HEK293 (cell line): ENCODE results near the gene ADAMTS19.

ENCODE experiments used
- CTCF ChIA-PET: fragments of 350-600 bp; formaldehyde crosslinking; extraction: SDS; loops from one replicate; lab custom pipeline; 2021; ENCODE audit warnings: antibody characterized with exemption; lab: Yijun Ruan, JAX
- POLR2A ChIA-PET: fragments of 300-600 bp; formaldehyde crosslinking; extraction: SDS; loops from one replicate; lab custom pipeline; 2020; ENCODE audit warnings: antibody characterized with exemption, inconsistent platforms; lab: Yijun Ruan, JAX
- H3K27ac ChIP-seq: fragments of 200-500 bp; sonication (Bioruptor generic); 2 replicates; pipeline ENCODE4 v1.5.1; 2014; ENCODE audit warnings: low read depth, low read length, control low read depth, inconsistent platforms; ENCODE audit errors: extremely low read depth
- H3K36me3 ChIP-seq, 2 experiments: fragments of 200-500 bp in 1 of 2; sonication (Bioruptor generic) in 1 of 2; 1 replicate in 1 of 2; 2 replicates in 1 of 2; pipeline ENCODE4 v1.5.1; 2014 to 2017; ENCODE audit warnings: inconsistent platforms in 2 of 2, low read length in 2 of 2; ENCODE audit not compliant: control insufficient read depth in 2 of 2, insufficient read depth in 1 of 2
- H3K4me1 ChIP-seq: fragments of 200-500 bp; sonication (Bioruptor generic); 2 replicates; pipeline ENCODE4 v1.5.1; 2014; ENCODE audit warnings: mild to moderate bottlenecking, low read length, inconsistent platforms; ENCODE audit not compliant: control insufficient read depth, insufficient read depth
- H3K4me3 ChIP-seq: 2 replicates; pipeline ENCODE4 v1.5.1; 2011; ENCODE audit warnings: low read depth, mild to moderate bottlenecking, control low read depth, low read length, moderate library complexity
- H3K9me3 ChIP-seq: fragments of 200-500 bp; sonication (Bioruptor generic); 2 replicates; pipeline ENCODE4 v1.5.1; 2014; ENCODE audit warnings: low read depth, low read length, inconsistent platforms; ENCODE audit not compliant: control insufficient read depth, insufficient read depth
- GLI2 ChIP-seq: fragments of 450-650 bp; formaldehyde crosslinking; IDR thresholded peaks from 2 replicates; pipeline ENCODE4; 2017; ENCODE audit warnings: missing biosample characterization, missing genetic modification characterization, low read depth, borderline replicate concordance
- HOXC10 ChIP-seq: sonication (generic); formaldehyde crosslinking; IDR thresholded peaks from 2 replicates; pipeline ENCODE4 v1.8.1; 2023; ENCODE audit warnings: mild to moderate bottlenecking, missing genetic modification reagents
- KLF1 ChIP-seq: fragments of 450-650 bp; formaldehyde crosslinking; IDR thresholded peaks from 2 replicates; pipeline ENCODE4 v1.5.1; 2016; ENCODE audit warnings: missing biosample characterization, missing genetic modification characterization
- KLF7 ChIP-seq: fragments of 450-650 bp; formaldehyde crosslinking; IDR thresholded peaks from 2 replicates; pipeline ENCODE4 v1.5.1; 2016; ENCODE audit warnings: missing biosample characterization, missing genetic modification characterization, borderline replicate concordance
- YY2 ChIP-seq: fragments of 450-650 bp; formaldehyde crosslinking; IDR thresholded peaks from 2 replicates; pipeline ENCODE4 v1.5.1; 2016; ENCODE audit warnings: missing biosample characterization, missing genetic modification characterization
- ZBTB20 ChIP-seq: fragments of 450-650 bp; formaldehyde crosslinking; IDR thresholded peaks from 2 replicates; pipeline ENCODE4 v1.5.1; 2016; ENCODE audit warnings: missing biosample characterization, missing genetic modification characterization
- ZEB2 ChIP-seq: fragments of 450-650 bp; formaldehyde crosslinking; IDR thresholded peaks from 2 replicates; pipeline ENCODE4 v1.5.1; 2016; ENCODE audit warnings: missing biosample characterization, missing genetic modification characterization
- ZFP3 ChIP-seq: fragments of 450-650 bp; formaldehyde crosslinking; IDR thresholded peaks from 2 replicates; pipeline ENCODE4 v1.5.1; 2016; ENCODE audit warnings: low read depth, missing biosample characterization, missing genetic modification characterization
- ZIC2 ChIP-seq: fragments of 450-650 bp; formaldehyde crosslinking; IDR thresholded peaks from 2 replicates; pipeline ENCODE4 v1.5.1; 2016; ENCODE audit warnings: missing biosample characterization, missing genetic modification characterization
- ZNF133 ChIP-seq: fragments of 450-650 bp; formaldehyde crosslinking; IDR thresholded peaks from 2 replicates; pipeline ENCODE4 v1.5.1; 2016; ENCODE audit warnings: missing biosample characterization, missing genetic modification characterization
- ZNF138 ChIP-seq: fragments of 450-650 bp; formaldehyde crosslinking; IDR thresholded peaks from 2 replicates; pipeline ENCODE4 v1.5.1; 2016; ENCODE audit warnings: missing biosample characterization, missing genetic modification characterization, borderline replicate concordance
- ZNF16 ChIP-seq: fragments of 450-650 bp; formaldehyde crosslinking; IDR thresholded peaks from 2 replicates; pipeline ENCODE4 v1.5.1; 2016; ENCODE audit warnings: low read depth, missing biosample characterization, missing genetic modification characterization
- ZNF19 ChIP-seq: fragments of 450-650 bp; formaldehyde crosslinking; IDR thresholded peaks from 2 replicates; pipeline ENCODE4; 2016; ENCODE audit warnings: missing biosample characterization, missing genetic modification characterization, low read depth
- ZNF202 ChIP-seq: fragments of 450-650 bp; formaldehyde crosslinking; IDR thresholded peaks from 2 replicates; pipeline ENCODE4 v1.5.1; 2016; ENCODE audit warnings: missing biosample characterization, missing genetic modification characterization, borderline replicate concordance
- ZNF23 ChIP-seq: fragments of 450-650 bp; formaldehyde crosslinking; IDR thresholded peaks from 2 replicates; pipeline ENCODE4 v1.5.1; 2016; ENCODE audit warnings: missing biosample characterization, missing genetic modification characterization, borderline replicate concordance
- ZNF341 ChIP-seq: fragments of 450-650 bp; formaldehyde crosslinking; IDR thresholded peaks from 2 replicates; pipeline ENCODE4; 2016; ENCODE audit warnings: low read depth, missing biosample characterization, missing genetic modification characterization
- ZNF350 ChIP-seq: fragments of 450-650 bp; formaldehyde crosslinking; IDR thresholded peaks from 2 replicates; pipeline ENCODE4 v1.5.0; 2017; ENCODE audit warnings: missing biosample characterization, mild to moderate bottlenecking, missing genetic modification characterization
- ZNF433 ChIP-seq: fragments of 450-650 bp; formaldehyde crosslinking; IDR thresholded peaks from 2 replicates; pipeline ENCODE4 v1.5.1; 2016; ENCODE audit warnings: missing biosample characterization, missing genetic modification characterization, low read depth
- ZNF529 ChIP-seq: fragments of 450-650 bp; formaldehyde crosslinking; IDR thresholded peaks from 2 replicates; pipeline ENCODE4 v1.5.1; 2017; ENCODE audit warnings: missing genetic modification characterization, missing biosample characterization; ENCODE audit not compliant: insufficient replicate concordance
- ZNF544 ChIP-seq: fragments of 450-650 bp; formaldehyde crosslinking; IDR thresholded peaks from 2 replicates; pipeline ENCODE4 v1.5.0; 2017; ENCODE audit warnings: missing biosample characterization, missing genetic modification characterization
- ZNF548 ChIP-seq: fragments of 450-650 bp; formaldehyde crosslinking; IDR thresholded peaks from 2 replicates; pipeline ENCODE4 v1.5.1; 2016; ENCODE audit warnings: missing biosample characterization, missing genetic modification characterization
- ZNF561 ChIP-seq: fragments of 450-650 bp; IDR thresholded peaks from 2 replicates; pipeline ENCODE4 v1.5.1; 2018; ENCODE audit warnings: missing biosample characterization, missing genetic modification characterization, borderline replicate concordance
- ZNF776 ChIP-seq: fragments of 450-650 bp; formaldehyde crosslinking; IDR thresholded peaks from 2 replicates; pipeline ENCODE4 v1.5.0; 2017; ENCODE audit warnings: missing biosample characterization, missing genetic modification characterization, borderline replicate concordance
- ZNF791 ChIP-seq: fragments of 450-650 bp; formaldehyde crosslinking; IDR thresholded peaks from 2 replicates; pipeline ENCODE4 v1.5.1; 2016; ENCODE audit warnings: missing biosample characterization, missing genetic modification characterization
- ZXDB ChIP-seq: fragments of 450-650 bp; formaldehyde crosslinking; IDR thresholded peaks from 2 replicates; pipeline ENCODE4 v1.5.1; 2016; ENCODE audit warnings: missing biosample characterization, missing genetic modification characterization
- TF ChIP-seq, protein P1 (sequence below): fragments of 450-650 bp; formaldehyde crosslinking; IDR thresholded peaks from 2 replicates; pipeline ENCODE4 v1.5.1; 2016; ENCODE audit warnings: missing biosample characterization, missing genetic modification characterization, low read depth
- TF ChIP-seq, protein P2 (sequence below): fragments of 450-650 bp; formaldehyde crosslinking; IDR thresholded peaks from 2 replicates; pipeline ENCODE4 v1.5.1; 2016; ENCODE audit warnings: missing biosample characterization, missing genetic modification characterization
- TF ChIP-seq, protein P3 (sequence below): fragments of 450-650 bp; formaldehyde crosslinking; IDR thresholded peaks from 2 replicates; pipeline ENCODE4 v1.5.1; 2017; ENCODE audit warnings: missing biosample characterization, missing genetic modification characterization
- TF ChIP-seq, protein P4 (sequence below): fragments of 450-650 bp; formaldehyde crosslinking; IDR thresholded peaks from 2 replicates; pipeline ENCODE4 v1.5.1; 2016; ENCODE audit warnings: missing biosample characterization, missing genetic modification characterization

The ADAMTS19 gene

DNA sequence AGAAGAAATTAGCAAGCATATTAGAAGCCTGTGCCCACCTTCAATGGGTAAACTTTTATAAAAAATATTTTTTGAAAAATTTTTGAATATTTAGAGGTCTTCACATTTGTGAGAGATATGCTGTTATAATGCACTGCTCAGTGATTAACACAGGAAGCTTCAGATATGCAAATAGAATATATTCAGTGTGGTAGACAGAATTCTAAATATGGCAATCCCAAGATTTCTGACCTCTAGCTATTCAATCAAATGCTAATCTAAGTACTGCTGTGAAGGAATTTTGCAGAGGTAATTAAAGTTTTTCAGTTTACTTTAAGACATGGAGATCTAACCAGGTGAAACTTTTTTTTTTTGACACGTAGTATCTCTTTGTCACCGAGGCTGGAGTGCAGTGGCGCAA, 103.5 kb downstream of the ADAMTS19 start:
- no peak for TF ChIP-seq KLF7 (tag by site-specific recombination)
- no peak for TF ChIP-seq ZNF23
- no peak for TF ChIP-seq ZNF19 (tag by site-specific recombination)
- no peak for TF ChIP-seq ZNF16 (tag by site-specific recombination)
- no peak for TF ChIP-seq ZNF433
- no peak for TF ChIP-seq ZNF350
- TF ChIP-seq, protein P1, sequence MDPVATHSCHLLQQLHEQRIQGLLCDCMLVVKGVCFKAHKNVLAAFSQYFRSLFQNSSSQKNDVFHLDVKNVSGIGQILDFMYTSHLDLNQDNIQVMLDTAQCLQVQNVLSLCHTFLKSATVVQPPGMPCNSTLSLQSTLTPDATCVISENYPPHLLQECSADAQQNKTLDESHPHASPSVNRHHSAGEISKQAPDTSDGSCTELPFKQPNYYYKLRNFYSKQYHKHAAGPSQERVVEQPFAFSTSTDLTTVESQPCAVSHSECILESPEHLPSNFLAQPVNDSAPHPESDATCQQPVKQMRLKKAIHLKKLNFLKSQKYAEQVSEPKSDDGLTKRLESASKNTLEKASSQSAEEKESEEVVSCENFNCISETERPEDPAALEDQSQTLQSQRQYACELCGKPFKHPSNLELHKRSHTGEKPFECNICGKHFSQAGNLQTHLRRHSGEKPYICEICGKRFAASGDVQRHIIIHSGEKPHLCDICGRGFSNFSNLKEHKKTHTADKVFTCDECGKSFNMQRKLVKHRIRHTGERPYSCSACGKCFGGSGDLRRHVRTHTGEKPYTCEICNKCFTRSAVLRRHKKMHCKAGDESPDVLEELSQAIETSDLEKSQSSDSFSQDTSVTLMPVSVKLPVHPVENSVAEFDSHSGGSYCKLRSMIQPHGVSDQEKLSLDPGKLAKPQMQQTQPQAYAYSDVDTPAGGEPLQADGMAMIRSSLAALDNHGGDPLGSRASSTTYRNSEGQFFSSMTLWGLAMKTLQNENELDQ, result no peak
- ChIA-PET CTCF (interaction anchor here (0.7 to 1.2 kb wide), 2 partner anchors 203 to 206 kb away, joined by 3 read pairs; no protein-coding TSS in a partner anchor), POLR2A (no interaction called here)
- Histone ChIP-seq H3K4me1 (no peaks in the 10 kb centered on the region), H3K27ac (no peak overlapping the region), H3K9me3 (no peaks in the 10 kb centered on the region), H3K36me3 (no peaks in the 10 kb centered on the region), H3K4me3 (no peak overlapping the region)

DNA sequence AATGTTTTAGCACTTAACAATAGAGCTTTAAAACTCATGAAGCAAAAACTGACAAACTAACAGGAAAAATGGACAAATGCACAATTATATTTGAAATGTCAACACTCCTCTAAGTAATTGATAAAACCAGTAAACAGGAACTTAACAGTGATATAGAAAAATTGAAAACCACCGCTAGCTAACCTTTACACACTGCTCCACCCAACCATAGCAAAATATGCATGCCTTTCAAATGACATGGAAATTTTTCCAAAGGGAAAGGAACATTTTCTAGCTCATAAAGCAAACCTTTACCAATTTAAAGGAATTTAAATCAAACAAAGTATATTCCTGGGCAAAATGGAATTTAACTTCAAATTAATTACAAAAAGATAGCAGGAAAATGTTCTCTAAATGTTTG, 109.2 kb downstream of the ADAMTS19 start:
- ChIA-PET POLR2A (no interaction called here), CTCF (no interaction called here)
- no peak overlapping the region for H3K27ac ChIP-seq
- no peaks in the 10 kb centered on the region for H3K4me1 ChIP-seq
- no peak for TF ChIP-seq ZIC2 (tag by site-specific recombination)
- no peak for TF ChIP-seq ZFP3
- TF ChIP-seq, protein P2, sequence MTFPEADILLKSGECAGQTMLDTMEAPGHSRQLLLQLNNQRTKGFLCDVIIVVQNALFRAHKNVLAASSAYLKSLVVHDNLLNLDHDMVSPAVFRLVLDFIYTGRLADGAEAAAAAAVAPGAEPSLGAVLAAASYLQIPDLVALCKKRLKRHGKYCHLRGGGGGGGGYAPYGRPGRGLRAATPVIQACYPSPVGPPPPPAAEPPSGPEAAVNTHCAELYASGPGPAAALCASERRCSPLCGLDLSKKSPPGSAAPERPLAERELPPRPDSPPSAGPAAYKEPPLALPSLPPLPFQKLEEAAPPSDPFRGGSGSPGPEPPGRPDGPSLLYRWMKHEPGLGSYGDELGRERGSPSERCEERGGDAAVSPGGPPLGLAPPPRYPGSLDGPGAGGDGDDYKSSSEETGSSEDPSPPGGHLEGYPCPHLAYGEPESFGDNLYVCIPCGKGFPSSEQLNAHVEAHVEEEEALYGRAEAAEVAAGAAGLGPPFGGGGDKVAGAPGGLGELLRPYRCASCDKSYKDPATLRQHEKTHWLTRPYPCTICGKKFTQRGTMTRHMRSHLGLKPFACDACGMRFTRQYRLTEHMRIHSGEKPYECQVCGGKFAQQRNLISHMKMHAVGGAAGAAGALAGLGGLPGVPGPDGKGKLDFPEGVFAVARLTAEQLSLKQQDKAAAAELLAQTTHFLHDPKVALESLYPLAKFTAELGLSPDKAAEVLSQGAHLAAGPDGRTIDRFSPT (tag by site-specific recombination), result no peak
- TF ChIP-seq YY2 (tag by site-specific recombination), result no peak
- no peak for TF ChIP-seq ZNF561
- no peak for TF ChIP-seq ZEB2 (tag by site-specific recombination)
- TF ChIP-seq GLI2 (tag by site-specific recombination), result no peak
- no peak for TF ChIP-seq ZNF341 (tag by site-specific recombination)
- TF ChIP-seq, all 188 proteins: peak for 0
- no peaks in the 10 kb centered on the region for H3K36me3 ChIP-seq
- no peak overlapping the region for H3K4me3 ChIP-seq
- H3K9me3 ChIP-seq, result no peaks in the 10 kb centered on the region

DNA sequence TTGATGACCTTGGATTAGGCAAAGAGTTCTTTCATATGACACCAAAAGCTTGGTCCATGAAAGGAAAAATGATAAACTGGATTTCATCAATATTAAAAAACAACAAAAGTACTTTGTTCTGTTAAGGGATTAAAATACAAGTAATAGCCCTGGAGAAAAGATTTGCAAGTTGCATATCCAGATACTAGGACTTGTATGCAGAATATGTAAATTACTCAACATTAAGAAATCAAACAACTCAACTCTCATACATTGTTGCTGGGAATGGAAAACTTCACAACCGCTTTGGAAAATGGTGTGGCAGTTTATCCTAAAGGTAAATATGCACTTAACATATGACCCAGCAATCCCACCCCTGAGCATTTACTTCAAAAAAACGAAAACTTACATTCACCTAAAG, 112.0 kb downstream of the ADAMTS19 start:
- CTCF ChIA-PET, result no interaction called here
- Histone ChIP-seq H3K4me3 (no peak overlapping the region), H3K27ac (no peak overlapping the region), H3K9me3 (no peaks in the 10 kb centered on the region), H3K36me3 (no peaks in the 10 kb centered on the region), H3K4me1 (no peaks in the 10 kb centered on the region)
- POLR2A ChIA-PET, result no interaction called here
- TF ChIP-seq, protein P3, sequence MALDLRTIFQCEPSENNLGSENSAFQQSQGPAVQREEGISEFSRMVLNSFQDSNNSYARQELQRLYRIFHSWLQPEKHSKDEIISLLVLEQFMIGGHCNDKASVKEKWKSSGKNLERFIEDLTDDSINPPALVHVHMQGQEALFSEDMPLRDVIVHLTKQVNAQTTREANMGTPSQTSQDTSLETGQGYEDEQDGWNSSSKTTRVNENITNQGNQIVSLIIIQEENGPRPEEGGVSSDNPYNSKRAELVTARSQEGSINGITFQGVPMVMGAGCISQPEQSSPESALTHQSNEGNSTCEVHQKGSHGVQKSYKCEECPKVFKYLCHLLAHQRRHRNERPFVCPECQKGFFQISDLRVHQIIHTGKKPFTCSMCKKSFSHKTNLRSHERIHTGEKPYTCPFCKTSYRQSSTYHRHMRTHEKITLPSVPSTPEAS (tag by site-specific recombination), result no peak
- no peak for TF ChIP-seq ZNF776 (tag by site-specific recombination)
- no peak for TF ChIP-seq ZNF529 (tag by site-specific recombination)
- TF ChIP-seq KLF1 (tag by site-specific recombination), result no peak
- no peak for TF ChIP-seq HOXC10 (CRISPR knock-in tag)
- TF ChIP-seq ZNF791 (tag by site-specific recombination), result no peak
- no peak for TF ChIP-seq ZXDB (tag by site-specific recombination)
- no peak for TF ChIP-seq ZNF548
- no peak for TF ChIP-seq ZNF544 (tag by site-specific recombination)
- no peak for TF ChIP-seq ZNF138 (tag by site-specific recombination)
- TF ChIP-seq, protein P4, sequence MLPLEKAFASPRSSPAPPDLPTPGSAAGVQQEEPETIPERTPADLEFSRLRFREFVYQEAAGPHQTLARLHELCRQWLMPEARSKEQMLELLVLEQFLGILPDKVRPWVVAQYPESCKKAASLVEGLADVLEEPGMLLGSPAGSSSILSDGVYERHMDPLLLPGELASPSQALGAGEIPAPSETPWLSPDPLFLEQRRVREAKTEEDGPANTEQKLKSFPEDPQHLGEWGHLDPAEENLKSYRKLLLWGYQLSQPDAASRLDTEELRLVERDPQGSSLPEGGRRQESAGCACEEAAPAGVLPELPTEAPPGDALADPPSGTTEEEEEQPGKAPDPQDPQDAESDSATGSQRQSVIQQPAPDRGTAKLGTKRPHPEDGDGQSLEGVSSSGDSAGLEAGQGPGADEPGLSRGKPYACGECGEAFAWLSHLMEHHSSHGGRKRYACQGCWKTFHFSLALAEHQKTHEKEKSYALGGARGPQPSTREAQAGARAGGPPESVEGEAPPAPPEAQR, result no peak
- TF ChIP-seq ZBTB20, result no peak
- no peak for TF ChIP-seq ZNF133 (tag by site-specific recombination)
- no peak for TF ChIP-seq ZNF202 (tag by site-specific recombination)
